HL-60 (cell line): ENCODE results near the gene MAPK10.

Source experiments
- DNase-seq, 2 experiments: peaks; one replicate each; pipeline ENCODE4 v3.0.0-alpha.2; 2010 to 2020; ENCODE audit warnings: low read depth in 1 of 2, low spot score in 1 of 2
- H3K27ac ChIP-seq: fragments of 250-450 bp; sonication (Bioruptor Pico); replicated peaks from 2 replicates; pipeline ENCODE4 v1.5.1; 2020; ENCODE audit warnings: mild to moderate bottlenecking, moderate library complexity
- H3K27me3 ChIP-seq: fragments of 250-450 bp; sonication (Bioruptor Pico); 2 replicates; pipeline ENCODE4 v1.5.1; 2021; ENCODE audit warnings: mild to moderate bottlenecking, moderate library complexity; ENCODE audit not compliant: insufficient read depth, poor library complexity, severe bottlenecking
- H3K4me3 ChIP-seq: replicated peaks from 2 replicates; pipeline ENCODE4 v1.5.1; 2011; ENCODE audit warnings: mild to moderate bottlenecking, control low read depth, low read length; ENCODE audit not compliant: insufficient read depth
- CTCF ChIP-seq: IDR thresholded peaks from one replicate; pipeline ENCODE4 v1.5.1; 2011; ENCODE audit warnings: low read length, control low read depth, inconsistent platforms; ENCODE audit not compliant: insufficient read depth
- GABPA ChIP-seq: IDR thresholded peaks from 2 replicates; pipeline ENCODE4 v1.6.1; 2012; ENCODE audit warnings: low read depth
- POLR2AphosphoS5 ChIP-seq: IDR thresholded peaks from 2 replicates; pipeline ENCODE4 v1.6.1; 2012; ENCODE audit warnings: low read depth
- REST ChIP-seq: IDR thresholded peaks from 2 replicates; pipeline ENCODE4 v1.6.1; 2012; ENCODE audit warnings: low read depth; ENCODE audit not compliant: insufficient replicate concordance
- SPI1 ChIP-seq: IDR thresholded peaks from 2 replicates; pipeline ENCODE4 v1.6.1; 2012; ENCODE audit warnings: low read depth, mild to moderate bottlenecking, borderline replicate concordance

The MAPK10 gene

GRCh38 chr4:86261636-86262035 is 98.2 kb downstream of the MAPK10 start:
- TF ChIP-seq REST, result no peak
- DNase-seq, result no peak
- H3K27ac ChIP-seq, result no peak overlapping the region
- no peaks in the 10 kb centered on the region for H3K27me3 ChIP-seq
- H3K4me3 ChIP-seq, result no peak overlapping the region

DNA sequence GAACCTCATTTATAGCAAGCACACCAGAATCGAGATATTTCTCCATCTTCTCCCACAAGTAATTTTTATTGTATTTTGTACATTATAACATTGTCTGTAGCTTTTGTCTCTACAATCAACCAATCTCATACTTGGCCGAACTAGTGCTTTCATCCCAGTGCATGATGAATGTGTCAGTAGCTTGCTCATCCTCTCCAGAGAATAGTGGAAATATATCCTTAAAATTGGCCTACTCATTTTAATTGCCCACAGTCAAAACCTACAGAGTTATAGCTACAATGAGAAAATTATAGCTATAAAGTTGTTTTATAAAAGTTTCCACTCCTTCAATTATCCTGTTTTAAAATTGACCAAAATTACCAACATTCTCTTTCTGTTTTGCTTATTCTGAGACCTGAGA is 103.8 kb downstream of the MAPK10 start:
- no peak for TF ChIP-seq POLR2AphosphoS5
- no peak for TF ChIP-seq CTCF
- no peak for TF ChIP-seq SPI1
- no peak for TF ChIP-seq REST
- Histone ChIP-seq H3K27me3 (no peaks in the 10 kb centered on the region), H3K27ac (no peak overlapping the region), H3K4me3 (no peak overlapping the region)
- DNase-seq, result no peak

- TF ChIP-seq SPI1 (no peak), REST (no peak), GABPA (no peak), CTCF (no peak), POLR2AphosphoS5 (no peak)
- no peak overlapping the region for H3K4me3 ChIP-seq
- no peak overlapping the region for H3K27ac ChIP-seq
- H3K27me3 ChIP-seq, result no peaks in the 10 kb centered on the region
- DNase-seq, result no peak
These were observed 109.2 kb downstream of the MAPK10 start for GRCh38 chr4:86250619-86251018.

GRCh38 chr4:86250006-86250405 is 109.8 kb downstream of the MAPK10 start:
- Histone ChIP-seq H3K4me3 (no peak overlapping the region), H3K27ac (no peak overlapping the region), H3K27me3 (no peaks in the 10 kb centered on the region)
- DNase-seq, result no peak
- TF ChIP-seq GABPA (no peak), SPI1 (no peak), POLR2AphosphoS5 (no peak), CTCF (no peak), REST (no peak)
